ENCODE data around the gene RAB11FIP5.

RAB11FIP5 gene

DNA sequence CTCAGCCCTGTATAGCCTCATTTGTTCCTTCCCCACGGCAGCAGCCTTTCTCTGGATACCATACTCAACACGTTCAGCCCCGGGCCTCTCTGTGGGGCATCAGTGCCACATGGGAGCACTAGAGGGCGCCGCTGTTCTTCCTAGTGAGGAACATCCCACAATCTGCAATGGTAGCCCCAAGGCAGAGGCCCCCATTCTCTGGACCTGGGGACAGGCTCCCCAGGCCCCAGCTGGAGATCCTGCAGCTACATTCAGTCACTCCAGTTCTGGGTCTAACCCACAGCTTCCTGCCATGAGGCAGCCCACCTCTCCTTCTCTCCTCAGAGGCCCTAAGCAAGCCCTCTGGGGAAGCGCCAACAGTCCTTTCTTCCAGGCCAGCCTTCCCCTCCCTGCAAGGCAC lies 27.1 kb downstream of the RAB11FIP5 start:
- DNase-seq: peak; percentile 83

DNA sequence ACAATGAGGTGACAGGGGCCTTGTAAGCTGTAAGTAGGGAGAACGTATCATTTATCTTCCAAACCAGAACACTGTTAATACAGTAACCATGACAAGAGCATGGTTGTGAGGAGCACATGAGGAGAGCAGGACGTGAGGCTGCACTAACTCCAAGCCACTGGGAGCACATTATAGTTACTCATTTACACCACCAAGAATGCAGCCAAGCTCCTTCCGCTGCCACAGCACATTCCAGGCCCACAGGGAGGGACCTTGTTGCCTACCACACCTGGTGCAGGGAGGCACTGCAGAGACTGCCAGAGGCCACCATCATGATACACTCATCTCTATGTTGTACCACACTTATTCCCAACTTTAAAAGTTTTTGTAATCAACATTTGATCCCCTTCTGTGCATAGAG lies 27.8 kb downstream of the RAB11FIP5 start:
- DNase-seq: no peak

DNA sequence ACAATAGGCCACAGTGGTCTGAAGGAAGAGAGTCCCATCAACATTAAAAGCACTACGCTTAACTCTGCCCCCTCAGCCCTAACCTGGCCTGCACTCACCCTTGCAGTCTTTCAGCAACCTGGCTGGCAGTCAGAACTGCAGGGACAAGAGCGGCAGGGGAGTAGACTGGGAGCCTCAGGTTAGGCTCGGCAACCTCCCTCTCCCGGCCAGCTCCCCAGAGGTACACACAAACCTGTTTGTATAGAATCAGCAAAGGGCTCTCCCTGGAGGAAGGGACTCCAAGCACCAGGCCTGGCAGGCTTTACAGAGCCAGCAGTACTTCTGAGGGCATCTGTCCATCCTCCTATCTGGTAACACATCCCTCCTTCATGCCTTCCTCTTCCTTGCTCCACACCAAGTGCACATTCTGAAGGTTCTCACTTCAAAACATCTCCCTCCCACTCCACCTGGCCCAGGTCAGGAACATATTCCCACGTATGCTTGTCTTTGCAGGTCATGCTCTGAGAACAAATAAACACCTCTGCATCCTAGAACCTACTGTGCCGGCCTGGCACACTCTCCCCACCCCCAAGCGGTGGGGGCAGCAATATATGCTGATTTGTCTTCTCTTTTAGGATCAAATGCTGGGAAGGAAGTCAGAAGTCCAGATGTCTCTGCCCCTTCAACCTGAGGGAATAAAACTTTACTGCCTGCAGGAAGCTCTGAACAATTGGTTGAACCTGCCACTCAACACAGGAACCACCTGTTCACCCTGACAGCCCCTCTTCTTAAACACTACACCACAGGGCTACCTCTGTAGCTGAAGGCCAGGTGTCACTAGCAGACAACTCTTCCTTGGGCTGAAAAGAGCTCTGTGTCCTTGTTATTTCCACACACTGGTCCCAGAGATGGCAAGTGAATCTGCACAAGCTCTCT lies 28.6 kb downstream of the RAB11FIP5 start:
- DNase-seq: no peak

DNA sequence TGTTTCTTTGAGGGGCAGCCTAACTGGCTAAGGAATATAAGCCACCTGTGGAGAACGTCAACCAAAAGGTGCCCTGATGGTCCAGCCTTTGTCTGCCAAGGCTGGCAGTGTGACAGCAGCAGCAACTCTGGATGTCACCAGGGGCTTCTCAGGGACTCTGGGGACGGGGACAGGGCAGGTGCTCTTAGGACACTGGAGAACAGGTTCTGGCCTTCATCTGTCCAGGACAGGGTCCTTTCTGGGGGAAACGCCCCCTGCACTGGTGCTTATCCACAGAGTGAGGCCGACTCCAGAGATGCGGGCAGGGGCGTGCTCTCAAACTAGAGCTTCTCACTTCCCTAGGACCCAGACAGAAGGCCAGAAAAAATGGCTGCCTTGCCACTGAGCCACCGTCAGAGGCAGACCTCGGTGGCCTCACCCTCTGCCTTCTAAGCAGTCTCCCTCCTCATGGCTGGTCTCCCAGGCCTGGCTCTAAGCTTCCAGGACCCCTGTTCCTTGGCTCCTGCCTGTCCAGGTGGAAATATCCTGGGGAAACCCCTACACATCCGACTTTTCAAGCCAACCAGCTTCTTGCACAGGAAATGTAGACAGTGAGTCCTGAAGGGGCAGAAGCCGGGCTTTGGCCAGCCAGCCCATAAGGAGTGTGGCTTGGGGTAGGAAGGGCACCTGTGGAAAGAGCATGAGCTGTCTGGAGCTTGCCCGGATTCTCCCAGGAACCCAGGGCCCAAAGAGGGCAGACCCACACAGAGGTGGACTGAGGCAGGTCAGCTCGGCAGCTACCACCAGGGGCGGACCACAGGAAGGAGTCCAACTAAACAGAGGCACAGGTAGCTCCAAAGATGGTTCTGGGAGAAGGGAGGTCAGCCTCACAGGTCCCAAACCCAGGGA lies 30.0 kb downstream of the RAB11FIP5 start:
- DNase-seq: no peak

DNA sequence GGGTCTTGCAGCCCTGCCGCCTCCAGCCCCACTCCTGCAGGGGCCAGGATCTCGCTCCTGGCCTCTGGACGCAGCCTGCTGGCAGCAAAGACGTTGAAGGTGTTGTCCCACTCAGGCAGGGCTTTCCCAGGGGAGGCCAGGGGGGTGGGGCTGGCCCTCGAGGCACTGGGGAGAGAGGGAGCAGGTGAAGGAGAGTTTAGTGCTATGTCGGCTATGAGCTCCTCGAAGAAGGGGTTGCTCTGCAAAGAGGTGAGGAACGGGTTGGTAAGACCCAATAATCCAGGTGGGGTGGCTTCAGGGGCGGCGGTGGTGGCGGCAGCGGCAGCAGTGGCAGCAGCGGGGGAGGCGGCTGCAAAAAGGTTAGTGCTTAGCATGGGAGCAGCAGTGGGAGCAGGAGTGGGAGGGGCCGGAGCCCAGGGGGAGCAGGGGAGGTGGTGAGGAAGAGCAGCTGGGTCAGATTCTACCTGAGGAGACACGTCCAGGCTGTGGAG lies 31.5 kb downstream of the RAB11FIP5 start:
- no peak for DNase-seq

DNA sequence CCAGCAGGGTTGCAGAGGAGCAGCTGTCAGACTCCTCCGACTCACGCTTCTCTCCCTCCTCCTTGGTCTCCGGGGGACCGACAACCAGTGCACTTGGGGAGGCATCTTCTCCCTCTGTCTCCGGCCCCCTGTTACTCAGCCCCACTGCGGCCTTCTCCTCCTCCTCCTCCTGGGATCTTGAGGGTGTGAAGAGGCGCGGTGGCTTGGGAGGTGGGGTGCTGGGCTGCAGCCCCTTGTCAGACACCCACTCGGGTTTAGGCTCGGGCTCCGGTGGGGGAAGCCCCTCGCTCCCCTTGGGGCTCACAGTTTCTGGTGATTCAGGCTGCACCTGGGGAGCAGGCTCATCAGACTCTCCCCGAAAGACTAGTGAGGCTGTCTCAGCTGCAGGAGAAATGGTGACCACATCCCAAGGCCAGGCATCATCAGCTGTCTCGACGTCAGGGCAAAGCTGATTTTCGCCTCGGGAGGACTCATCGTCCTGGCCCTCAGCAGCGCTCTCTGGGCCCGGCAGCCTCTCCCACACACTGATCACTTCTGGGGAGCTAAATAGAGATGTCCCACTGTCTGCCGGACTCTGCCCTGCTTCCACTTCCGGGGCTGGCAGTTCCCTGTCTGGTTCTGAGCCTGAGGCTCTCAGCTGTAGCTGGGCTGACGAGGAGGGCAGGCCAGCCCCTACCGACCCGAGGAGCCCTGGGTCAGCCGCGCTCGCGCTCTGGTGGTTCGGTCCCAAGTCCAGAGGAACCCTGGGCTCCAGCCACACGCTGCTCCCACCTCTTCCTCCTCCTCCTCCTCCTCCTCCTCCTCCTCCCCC lies 32.2 kb downstream of the RAB11FIP5 start:
- DNase-seq: no peak

DNA sequence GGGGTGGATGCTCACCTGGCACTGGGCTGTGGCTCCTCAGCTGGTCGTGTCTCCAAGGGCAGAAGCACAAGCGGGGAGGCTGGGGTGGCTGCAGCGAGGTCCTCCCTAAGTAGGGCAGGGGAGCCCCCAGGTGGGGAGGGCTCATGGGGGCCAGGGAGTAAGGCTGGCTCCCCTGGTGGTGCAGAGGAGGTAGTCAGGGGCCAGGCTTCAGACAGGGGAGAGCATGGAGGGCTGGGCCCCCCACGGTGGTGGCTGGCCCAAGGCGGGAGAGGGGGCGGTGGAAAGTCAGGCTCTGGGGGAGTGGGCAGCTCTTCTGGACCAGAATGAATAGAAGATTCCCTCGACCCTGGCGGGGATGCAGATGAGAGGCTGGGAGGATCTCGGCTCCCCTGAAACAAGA lies 33.1 kb downstream of the RAB11FIP5 start:
- no peak for DNase-seq

DNA sequence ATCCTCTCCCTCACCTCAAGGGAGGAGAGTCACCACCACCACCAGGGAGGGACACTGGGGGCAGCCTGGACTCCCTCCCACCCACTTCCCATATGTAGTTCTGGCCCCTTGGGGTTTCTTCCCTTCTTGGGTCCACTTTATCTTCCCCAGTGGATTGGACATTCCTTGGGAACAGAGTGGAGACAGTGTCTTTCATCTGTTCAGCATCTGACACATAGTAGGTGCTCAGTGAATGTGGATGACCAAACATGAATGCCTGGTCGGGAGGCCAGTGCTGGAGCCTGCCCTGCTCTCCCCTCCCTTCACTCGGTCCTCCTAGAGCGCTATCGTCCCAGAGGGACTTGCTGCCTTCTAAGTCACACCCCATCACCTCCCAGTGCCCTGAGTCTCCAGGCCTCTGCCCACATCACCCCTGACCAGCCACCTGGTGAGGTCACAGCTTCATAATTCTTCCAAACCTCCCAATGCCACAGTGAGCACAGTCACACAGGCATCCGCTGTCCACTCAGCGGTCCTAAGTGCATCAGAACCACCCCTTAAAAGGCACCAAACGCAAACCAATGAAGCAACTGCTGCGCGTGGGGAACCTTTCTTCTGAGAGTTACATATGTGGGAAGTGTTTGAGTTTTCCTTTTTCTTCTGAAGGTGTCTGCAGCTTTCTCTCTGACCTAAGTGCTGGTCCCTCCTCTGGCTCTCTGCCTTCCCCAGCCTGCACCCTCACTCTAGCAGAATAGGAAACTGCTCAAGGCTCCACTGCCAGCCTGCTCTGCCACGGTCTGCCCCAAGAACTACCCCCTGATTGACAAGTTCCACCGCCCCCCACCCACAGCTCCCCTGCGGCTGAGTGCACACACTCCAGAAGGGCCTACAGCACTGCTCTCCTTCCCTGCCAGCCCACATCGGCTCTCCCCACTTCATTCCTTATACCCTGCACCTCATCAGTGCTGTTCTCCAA lies 34.0 kb downstream of the RAB11FIP5 start:
- no peak for DNase-seq

DNA sequence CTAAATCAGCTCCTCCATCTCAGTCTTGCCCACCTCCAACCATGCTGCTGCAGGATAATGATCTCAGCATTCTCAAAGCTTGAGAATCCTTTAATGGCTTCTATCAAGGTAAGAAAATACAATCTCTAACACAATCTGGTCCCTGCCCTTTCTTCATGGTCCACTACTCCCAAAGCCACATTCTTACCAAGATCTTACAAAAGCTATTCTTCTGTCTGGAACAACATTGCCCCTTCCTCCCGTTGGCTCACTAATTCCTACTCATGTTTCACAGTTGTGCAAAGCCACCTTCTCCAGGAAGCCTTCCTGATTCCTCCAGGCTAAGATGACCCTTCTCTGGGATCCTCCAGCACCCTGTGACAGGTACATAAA lies 35.3 kb downstream of the RAB11FIP5 start:
- no peak for DNase-seq

DNA sequence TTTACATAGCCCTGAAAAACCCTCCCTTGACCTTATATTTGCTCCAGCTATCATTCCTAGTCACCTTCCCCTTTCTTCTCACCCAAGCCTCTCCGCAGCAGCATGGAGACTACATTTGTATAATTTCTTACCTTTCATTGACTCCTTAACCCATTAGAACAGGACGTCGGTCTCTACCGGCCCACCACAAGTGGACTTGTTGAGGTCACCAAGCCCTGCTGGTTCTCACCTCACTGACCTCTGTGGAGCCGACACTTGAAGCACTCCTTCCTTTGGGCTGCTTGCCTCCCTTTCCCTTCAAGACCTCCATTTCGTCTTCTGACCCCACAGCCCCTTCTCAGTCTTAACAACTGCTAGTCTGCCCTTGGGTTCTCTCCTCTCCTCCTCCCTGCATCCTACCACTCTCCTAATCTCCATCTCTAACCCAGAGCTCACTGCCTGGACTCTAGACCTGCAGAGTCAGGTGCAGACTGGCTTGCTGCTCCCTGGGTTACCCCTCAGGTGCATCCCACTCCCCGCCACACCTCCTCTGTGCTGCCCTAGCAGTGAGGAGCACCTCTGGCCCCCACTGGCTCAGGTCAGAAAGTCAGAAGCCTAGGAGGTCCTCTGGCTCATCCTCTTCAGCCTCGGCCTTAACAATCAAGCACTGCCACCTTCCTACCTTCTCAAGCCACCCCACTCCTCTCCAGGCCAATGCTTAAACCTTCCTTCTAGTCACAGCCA lies 35.9 kb downstream of the RAB11FIP5 start:
- no peak for DNase-seq

DNA sequence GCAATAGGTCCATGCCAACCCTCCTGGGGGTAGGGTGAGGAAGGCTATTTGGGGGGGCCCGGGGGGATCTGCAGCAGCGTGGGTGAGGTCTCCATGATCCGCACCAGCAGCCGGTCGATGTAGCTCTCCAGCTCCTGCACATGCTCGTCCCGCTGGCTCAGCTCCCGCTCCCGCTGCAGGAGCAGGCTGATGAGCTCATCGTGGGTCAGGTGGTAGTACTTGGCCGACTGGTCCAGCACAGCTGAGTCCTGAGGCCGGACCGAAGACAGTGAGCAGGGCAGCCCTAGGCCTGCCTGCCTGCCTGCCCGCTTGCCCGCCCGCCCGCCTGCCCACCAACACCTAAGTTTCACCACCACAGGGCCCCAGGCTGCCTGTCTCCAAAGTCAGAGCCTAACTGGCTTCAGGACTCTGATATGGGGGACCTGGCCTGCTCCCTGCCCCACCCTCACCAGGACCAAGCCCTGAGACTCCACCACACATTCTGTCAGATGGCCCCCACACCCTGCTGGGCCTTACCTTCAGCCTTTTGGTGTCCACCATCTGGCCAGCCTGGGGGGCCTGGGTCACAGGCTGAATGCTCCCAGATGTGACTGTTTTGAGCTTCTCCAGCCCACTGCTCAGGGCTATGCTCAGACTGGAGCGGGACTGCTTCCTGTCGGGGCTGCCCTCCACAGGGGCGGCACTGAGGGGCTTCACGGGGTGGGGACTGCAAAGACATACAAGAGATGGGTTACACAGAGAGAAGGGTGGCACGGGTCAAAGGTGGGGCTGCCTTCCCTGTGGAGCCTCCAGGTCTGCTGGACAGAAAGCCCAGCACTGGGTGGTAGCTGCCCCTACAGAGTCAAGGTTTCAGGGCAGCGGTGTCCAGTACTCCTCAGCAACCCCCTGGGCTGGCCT lies 37.0 kb downstream of the RAB11FIP5 start:
- no peak for DNase-seq

DNA sequence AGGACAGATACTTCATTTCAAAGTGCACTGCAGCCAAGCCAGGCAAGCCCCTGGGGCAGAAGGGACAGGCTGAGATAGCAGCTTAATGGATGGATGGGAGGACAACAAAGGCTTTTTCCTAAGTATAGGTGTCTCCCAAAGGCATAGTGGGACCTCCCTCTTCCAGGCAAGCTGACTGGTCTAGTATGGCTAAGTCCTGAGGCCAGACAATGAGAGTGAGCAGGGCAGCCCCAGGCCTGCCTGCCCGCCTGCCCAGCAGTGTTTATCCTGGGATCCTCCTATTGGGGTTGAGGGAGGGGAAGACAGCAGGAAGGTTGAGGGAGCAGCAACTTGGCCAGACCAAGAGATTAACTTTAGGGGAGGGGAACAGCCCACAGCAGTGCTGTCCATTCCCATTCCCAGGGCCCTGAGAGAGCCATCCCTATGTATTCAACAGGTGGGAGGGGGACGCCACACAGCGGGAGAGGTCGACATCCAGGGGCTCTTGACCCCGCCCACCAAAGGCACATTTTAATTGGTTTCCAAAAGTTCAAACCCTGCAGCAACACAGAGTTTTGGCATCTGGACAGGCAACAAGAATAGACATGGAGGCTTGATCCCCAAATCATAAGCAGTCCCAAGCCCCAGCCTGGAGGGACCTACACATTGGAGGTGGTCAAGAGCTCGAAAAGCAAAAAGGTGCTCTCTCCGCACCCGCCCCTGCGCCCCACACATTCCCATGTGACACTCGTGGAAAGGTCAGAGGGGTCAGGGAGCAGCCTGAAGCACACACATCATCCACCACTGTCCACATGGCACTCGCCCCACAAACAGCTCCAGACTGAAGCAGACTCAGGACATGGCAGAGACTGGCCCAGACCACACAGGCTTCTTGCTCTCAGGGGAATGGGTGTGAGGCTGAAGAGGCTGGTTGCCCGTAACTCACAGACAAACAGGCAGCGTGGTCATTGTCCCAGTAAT lies 38.4 kb downstream of the RAB11FIP5 start:
- DNase-seq: no peak

DNA sequence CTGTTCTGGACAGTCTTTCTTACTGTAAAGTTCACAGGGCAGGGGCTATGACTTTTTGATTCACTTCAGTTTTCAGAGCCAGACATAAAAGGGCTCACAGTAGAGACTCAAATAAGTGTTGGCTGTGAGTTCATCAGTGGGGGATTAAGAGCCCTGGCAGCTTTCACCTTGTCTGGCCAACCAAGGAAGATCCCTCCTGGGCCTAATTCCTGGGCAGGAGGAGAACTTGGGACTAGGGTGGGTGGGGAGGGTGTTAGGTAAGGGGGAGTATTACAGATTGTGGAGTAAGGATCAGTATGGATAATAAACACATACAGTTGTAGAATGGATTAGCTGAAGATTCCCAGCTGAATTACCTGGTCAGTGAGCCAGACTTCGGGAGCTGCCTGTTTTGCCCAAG lies 40.3 kb downstream of the RAB11FIP5 start:
- no peak for DNase-seq

DNA sequence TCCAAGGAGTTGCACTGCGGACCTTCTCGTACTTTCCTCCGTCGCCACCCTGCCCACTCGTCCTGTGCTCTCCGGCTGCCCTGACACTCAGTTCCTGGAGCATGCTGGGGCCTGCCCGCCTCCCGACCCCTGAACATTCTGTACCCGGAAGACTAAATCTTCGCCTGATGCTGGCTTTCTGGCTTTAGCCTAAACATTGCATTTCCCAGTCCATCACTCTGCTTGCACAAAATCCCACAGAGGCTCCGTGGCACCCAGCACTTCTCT lies 40.7 kb downstream of the RAB11FIP5 start:
- no peak for DNase-seq

DNA sequence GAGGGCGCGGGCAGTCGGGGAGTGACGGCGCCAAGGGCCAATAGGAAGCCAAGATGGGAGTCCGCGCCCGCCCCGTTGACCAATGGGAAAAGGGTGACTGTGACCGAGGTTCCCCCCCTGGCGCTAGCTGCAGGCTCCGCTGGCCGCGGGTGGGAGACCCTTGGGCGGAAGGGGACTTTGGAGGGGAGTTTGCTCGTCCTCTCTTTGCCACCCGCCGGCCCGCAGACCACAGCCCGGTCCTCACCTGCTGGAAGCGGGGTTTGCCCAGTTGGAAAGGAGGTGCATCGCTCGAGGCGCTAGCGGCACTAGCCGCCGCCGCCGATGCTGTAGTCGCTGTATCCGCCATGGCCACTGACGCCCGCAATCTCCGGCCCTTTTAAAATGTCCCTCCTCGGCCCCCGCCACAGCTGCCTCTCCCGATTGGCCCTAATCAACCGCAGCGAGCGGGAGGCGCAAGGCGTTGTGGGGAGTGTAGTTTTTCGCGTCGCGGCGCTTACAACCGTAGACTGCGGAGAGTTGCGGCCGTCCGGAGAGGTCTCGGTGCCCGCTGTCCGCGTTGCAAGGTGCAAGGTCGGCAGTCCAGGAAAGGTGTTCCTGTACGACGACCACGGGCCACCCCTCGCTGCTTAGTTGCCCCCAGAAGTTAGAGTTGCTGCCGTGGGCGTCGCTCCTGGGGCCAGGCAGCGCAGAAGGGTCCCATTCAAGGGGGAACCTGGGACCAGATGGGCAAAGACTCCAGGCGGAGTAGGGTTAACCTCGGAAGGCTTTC lies 41.2 kb downstream of the RAB11FIP5 start, which contains the start of gene SFXN5:
TSS of gene SFXN5 (minus strand) at position 353 of the 769 bp plus-strand sequence. CDS start at position 346, 7 bp downstream.
- DNase-seq: peak; percentile 99

DNA sequence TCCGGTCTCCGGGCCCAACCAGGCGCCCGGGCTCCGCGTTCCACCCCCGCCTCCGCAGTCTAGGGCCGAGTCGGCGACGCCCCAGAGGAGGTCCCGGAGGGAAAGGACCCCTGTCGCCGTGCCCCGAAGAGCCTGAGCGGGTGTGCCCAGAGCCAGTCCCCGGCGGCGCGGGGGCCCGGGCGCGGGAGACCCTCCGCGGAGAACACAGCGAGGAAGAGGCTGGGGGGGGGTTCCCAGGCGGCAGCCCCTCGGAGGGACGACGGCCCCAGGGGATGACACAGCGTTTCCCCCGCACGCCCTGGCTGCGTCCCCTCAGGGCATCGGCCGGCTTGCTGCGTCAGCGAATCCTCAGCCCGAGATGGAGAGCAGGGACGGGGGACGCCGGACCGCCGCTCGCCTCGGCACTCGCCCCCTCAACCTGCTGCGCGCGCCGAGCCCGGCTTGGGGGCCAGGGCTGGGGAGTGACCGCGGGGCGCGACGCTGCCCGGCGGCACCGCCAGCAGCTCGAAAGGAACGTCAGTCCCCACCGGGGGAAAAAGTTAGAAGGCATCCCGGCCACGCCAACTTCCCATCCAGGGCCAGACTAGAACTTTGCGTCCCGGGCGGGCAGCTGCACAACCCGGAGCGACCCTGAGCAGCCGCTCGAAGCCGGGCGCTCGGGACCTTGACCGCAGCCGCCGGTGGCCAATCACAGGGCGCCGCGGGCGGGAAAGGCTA lies 41.9 kb downstream of the RAB11FIP5 start:
- no peak for DNase-seq
